LNCaP clone FGC (cell line): Measurements from ENCODE around the gene RER1.

ENCODE experiments used
- DNase-seq: peaks from one replicate; pipeline ENCODE4 v3.0.0-alpha.2; 2011; ENCODE audit warnings: low read depth
- H3K4me3 ChIP-seq: 2 replicates; pipeline ENCODE4 v1.5.1; 2011; ENCODE audit warnings: mild to moderate bottlenecking, low read depth, low read length, control low read depth
- TF ChIP-seq, protein P1 (sequence below): IDR thresholded peaks from 2 replicates; pipeline ENCODE4 v1.5.1; 2012; ENCODE audit warnings: mild to moderate bottlenecking; ENCODE audit not compliant: control insufficient read depth, insufficient read depth; ENCODE audit errors: extremely low read depth

The RER1 gene

DNA sequence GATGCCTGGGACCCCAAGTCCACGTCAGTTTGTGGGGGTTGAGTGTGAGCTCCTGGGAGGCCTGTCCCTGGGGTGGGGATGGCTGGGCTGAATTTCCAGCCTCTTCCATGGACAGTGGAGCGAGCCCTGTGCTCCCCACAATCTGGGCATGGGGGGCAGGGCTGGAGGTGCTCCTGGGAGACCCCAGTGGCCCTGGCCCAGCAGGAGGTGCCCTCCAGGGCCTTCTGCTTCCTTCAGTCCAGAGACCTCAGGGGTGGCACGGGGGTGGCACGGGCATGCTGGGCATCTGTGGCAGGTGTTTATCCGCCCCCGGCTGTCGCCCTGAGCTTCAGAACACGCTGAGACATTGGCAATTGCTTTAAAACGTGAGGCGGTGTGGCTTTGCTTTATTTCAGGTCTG is 41.1 kb upstream of the RER1 start:
- no peak overlapping the region for H3K4me3 ChIP-seq
- TF ChIP-seq, protein P1, sequence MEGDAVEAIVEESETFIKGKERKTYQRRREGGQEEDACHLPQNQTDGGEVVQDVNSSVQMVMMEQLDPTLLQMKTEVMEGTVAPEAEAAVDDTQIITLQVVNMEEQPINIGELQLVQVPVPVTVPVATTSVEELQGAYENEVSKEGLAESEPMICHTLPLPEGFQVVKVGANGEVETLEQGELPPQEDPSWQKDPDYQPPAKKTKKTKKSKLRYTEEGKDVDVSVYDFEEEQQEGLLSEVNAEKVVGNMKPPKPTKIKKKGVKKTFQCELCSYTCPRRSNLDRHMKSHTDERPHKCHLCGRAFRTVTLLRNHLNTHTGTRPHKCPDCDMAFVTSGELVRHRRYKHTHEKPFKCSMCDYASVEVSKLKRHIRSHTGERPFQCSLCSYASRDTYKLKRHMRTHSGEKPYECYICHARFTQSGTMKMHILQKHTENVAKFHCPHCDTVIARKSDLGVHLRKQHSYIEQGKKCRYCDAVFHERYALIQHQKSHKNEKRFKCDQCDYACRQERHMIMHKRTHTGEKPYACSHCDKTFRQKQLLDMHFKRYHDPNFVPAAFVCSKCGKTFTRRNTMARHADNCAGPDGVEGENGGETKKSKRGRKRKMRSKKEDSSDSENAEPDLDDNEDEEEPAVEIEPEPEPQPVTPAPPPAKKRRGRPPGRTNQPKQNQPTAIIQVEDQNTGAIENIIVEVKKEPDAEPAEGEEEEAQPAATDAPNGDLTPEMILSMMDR, result no peak
- DNase-seq, result no peak

DNA sequence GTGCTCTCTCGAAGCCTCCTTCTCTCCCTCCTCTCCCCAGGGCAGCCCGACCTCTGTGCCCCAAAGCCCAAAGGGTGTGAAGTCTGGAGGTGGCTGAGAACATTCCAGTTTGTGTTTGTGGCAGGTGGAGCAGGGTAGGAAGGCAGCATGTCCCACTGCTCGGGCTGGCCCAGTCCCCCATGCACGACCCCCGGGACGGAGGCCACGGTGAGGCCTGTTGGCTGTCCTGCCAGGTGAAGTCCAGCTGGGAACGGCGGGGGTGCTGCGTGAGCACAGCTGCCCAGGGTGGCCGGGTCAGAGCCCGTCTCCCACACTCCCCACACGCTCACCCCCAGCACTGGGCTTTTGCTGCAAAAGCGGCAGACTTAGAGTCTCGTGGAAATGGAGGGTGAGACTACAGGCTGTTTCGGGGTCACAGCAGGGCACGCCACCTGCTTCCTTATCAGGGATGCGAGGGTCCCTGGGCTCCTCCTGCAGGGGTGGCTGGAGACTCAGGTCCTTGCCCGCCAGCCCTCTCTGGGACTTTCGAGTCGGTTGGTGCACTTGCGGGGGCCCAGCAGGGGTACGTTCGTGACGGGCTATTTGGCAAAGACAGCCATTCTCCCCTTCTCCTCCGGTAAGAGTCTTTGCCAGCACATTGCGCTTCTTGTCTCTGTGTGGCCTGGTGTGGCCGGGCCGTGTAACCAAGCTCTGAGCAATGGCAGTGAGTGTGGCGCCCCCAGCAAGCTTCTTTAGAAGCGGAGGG is 40.6 kb upstream of the RER1 start:
- TF ChIP-seq, protein P1, result no peak
- no peak for DNase-seq
- H3K4me3 ChIP-seq, result no peak overlapping the region

DNA sequence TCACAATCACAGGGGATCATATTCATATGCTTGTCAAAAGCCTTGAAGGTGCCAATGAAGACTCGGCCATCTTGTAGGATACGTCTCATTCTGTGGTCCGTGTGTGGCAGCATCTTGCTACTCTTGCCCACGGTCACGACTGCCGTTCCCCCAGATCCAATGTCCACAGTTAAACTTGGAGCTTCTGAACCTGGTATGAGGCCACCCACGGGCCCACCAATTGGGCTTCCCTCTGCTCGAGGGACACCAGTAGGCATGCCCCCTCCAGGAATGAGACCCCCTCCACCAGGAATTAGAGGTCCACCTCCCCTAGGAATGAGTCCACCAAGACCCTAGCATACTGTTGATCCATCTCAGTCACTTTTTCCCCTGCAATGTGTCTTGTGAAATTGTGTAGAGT is 39.9 kb upstream of the RER1 start:
- H3K4me3 ChIP-seq, result no peak overlapping the region
- TF ChIP-seq, protein P1, result no peak
- no peak for DNase-seq

DNA sequence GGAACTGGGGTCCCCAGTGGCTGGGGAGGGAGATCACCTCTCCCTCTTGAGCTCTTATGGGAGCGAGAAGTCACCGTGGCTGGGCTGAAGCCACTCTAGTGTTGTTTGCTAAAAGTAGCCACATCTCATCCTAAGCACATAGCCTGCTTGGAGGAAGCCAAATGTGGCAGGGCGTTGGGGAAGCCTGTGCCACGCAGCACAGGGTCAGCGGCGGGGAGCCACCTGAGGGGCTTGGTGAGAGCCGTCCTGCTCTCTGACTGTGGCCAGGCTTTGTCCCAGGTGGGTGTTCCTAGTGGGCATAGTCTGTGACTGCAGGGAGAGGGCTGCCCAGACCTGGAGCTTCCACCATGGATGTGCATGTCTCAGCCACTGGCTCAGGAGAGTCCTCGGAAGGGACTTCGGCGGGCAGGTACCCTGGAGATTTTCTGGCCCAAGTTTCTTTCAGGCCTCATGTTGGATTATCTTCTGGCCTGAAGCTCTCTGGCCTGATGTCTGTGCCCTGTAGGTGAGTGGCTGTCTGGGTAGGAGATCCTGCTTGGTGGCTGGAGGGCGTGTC is 39.2 kb upstream of the RER1 start:
- DNase-seq, result no peak
- H3K4me3 ChIP-seq, result no peak overlapping the region
- TF ChIP-seq, protein P1, result no peak

DNA sequence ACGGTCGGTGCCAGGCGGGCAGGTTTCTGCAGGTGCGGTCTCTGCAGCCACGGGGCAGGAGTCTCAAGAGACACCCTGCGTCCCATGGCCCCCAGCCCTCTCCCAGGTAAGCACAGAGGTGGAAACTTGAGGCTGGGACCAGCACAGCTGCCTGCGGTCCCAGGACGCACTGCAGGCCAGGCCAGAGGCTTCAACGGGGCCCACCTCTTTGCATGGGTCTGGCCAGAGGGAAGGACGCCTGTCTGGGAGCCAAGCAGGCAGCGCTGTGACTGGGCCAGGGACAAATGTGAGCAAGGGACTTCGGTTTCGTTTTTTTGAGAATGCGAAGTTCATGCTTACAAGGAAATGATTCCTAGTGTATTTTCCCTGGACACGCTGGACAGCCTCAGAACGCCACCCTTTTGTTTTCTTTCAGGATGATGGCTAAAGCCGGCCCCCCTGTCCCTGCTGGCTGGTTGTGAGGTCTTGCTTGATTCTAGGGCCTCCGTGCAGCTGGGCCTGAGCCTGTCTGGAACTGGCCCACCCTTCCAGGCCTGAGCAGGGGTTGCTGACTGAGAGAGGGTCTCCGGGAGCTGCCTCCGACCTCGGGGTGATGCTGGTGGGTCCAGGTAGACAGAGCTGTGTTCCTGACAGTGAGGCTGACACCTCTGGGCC is 38.6 kb upstream of the RER1 start:
- no peak for DNase-seq
- no peak overlapping the region for H3K4me3 ChIP-seq
- TF ChIP-seq, protein P1, result no peak

DNA sequence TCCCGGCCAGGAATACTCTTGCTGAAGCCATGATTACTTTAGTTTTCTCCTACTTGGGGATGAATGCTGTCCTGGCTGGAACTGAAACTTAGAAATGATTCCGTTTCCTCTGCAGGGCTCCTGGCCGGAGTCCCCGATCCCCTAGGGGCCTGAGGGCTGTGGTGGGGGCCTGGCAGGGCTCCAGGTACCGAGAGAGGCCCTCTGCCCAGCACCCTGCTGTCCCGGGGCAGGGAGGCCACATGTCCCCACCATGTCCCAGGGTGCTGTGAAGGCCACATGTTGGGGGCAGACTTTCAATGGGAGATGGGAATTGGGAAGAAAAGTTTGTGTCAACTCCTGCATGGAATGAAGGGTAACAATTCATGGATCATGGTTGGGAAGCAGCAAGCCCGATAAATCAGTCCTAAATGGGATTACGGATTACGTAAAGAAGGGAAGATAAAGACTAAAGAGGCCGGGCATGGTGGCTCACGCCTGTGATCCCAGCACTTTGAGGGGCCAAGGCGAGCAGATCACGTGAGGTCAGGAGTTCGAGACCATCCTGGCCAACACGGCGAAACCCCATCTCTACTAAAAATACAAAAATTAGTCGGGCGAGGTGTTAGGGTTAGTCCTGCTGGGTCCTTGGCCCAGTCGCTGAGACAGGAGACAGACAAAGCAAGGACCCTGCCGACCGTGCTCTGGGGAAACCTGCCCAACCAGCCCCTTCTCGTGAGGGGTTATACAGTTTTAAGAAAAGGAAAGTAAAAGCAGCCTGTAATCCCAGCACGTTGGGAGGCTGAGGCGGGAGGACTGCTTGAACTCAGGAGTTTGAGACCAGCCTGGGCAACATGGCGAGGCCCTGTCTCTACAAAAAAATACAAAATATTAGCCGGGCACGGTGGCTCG is 37.8 kb upstream of the RER1 start:
- no peak for DNase-seq
- H3K4me3 ChIP-seq, result no peak overlapping the region
- TF ChIP-seq, protein P1, result no peak
